ENCODE results near the gene ZNF91.
"Not testable (repeated sequence)": the region's sequence is repeated elsewhere in the genome, so short reads cannot be mapped to it uniquely, and the experiment has no call there.

Gene ZNF91

GRCh38 chr19:23394511-23394910 lies 760 bp downstream of the ZNF91 start:
- DNase-seq: peak; percentile 57

- no peak for DNase-seq
Measured at GRCh38 chr19:23393121-23393520, 2.1 kb downstream of the ZNF91 start.

GRCh38 chr19:23391236-23391635 lies 4.0 kb downstream of the ZNF91 start:
- DNase-seq: no peak

GRCh38 chr19:23385404-23385803 lies 9.9 kb downstream of the ZNF91 start:
- DNase-seq: no peak

DNA sequence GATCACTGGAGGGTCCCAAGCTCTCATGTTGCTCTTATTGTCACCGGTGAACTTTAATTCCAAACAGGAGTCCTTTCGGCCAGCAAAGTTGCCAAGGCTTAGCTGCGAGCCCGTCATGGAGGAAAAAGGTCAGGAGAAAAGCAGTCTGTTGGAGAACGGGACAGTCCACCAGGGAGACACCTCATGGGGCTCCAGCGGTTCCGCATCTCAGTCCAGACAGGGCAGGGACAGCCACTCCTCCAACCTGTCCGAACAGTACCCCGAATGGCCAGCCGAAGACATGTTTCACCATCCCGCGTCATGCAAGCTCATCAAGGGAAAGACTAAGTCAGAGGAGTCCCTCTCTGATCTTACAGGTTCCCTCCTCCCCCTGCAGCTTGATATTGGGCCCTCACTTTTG lies 10.4 kb downstream of the ZNF91 start:
- no peak for DNase-seq

DNA sequence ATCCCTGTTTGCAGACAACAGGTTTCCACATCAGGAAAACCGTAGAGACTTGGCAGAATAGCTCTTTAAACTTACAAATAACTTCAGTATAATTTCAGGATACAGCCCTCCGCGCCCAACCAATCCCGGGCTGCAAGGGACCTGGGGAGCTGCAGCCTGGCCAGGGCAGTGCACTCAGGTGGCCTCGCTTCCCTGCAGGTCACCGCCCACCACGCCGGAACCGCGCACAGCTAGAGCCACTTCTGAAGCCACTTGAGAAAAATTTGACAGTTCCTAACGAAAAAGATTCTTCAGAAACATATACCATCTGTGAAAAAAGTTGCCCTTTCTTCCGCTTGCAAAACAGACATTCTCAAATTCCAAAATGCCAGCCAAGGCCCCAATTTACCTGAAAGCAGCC lies 11.1 kb downstream of the ZNF91 start:
- no peak for DNase-seq

DNA sequence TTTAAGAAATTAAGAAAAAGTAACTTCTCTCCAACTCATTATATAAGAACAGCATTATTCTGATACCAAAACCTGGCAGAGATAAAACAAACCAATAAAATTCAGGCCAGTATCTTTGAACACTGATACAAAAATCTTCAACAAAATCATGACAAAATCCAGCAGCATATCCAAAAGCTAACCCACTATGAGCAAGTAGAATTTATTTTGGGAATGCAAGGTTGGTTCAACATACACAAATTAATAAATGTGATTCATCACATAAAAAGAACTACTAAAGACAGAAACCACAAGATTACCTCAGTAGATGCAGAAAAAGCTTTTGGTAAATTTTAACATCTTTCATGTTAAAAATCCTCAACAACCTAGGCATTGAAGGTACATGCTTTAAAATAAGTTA lies 12.3 kb downstream of the ZNF91 start:
- DNase-seq: no peak

DNA sequence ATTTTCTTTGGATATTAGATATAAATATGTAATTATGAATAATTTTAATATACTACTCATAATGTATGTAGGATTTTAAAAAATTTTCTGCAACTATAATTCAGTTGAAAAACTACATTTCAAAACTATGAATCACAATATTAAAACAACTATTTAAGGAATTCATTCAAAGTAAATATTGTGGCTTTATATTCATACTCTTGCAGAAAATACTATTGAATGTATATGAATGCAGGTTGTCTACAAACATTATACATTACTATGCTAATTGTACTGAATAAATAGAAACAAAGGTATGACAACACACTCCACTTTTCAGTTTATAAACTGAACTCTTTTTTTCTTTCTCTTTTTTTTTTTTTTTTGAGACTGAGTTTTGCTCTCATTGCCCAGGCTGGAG lies 14.2 kb downstream of the ZNF91 start:
- DNase-seq: no peak

DNA sequence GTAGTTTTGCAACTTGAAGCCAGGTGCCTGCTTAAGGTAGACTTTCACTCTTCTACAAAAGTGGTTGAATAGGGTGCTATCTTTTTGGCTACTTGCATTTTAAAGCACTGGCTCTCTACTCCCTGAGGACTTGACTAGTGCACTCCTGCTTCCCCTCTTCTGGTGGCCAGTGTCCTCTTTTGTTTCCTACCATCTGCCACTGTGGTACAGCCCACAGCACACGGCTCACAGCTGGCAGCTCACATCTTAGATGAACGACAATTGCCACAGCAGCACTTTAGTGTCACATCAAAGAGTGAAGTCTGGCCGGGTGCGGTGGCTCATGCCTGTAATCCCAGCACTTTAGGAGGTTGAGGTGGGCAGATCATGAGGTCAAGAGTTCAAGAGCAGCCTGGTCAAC lies 15.6 kb downstream of the ZNF91 start:
- not testable (repeated sequence) for DNase-seq

- DNase-seq: no peak
Measured at GRCh38 chr19:23378948-23379347, 16.3 kb downstream of the ZNF91 start.

DNA sequence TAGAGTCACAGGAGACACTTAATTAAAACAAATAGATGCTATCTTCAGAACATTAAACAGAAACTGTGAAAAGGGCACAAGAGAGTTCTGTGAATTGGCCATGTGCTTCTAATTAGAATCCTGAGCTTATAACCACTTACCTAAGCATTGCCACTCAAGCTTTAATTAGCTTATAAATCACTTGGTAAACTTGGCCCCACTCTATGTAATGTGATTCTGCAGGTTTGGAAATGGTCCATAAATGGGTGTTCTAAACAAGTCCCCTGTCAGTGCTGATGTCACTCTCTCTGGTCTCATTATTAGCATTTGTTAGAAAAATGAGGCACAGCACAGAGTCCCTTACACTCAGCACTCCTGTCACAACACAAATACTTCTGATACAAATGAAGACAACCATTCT lies 18.0 kb downstream of the ZNF91 start:
- no peak for DNase-seq

- no peak for DNase-seq
Measured at GRCh38 chr19:23366437-23366836, 28.8 kb downstream of the ZNF91 start.

GRCh38 chr19:23366031-23366430 lies 29.2 kb downstream of the ZNF91 start:
- DNase-seq: not testable (repeated sequence)

DNA sequence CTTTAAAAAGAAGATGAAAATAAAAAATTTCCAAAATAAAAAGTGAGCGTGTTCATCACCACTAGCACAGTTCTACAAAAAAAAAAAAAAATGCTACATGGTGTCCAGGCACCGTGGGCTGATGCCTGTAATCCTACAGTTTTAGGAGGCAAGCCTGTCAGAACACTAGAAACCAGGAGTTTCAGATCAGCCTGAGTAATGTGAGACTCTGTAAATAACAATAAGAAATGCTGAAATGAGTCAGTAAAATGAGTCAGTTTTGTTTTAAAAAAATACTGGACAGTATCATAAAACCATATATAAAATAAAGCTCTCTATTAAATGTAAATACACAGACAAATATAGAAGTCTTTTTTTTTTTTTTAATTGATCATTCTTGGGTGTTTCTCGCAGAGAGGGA lies 30.0 kb downstream of the ZNF91 start:
- no peak for DNase-seq

- not testable (repeated sequence) for DNase-seq
Measured at GRCh38 chr19:23361843-23362242, 33.4 kb downstream of the ZNF91 start.

DNA sequence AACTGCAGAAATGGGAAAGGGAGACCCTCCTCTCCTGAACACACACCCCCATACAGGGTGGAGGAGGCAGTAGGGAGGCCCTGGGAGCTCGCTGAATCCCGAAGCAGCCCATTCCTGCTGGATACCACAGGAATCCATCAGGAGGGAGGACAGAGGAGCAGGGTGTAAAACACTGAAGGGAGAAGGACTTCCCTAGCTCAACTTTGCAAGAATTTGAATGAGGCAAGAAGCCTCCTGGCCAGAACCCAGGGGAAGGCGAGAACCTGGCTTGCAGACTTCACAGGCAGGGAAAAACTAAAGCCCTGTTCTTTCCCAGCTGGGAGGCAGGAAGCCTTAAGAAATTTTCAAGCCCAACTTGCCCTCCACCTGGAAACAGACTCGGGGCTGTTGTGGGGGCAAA lies 43.5 kb downstream of the ZNF91 start:
- DNase-seq: no peak

DNA sequence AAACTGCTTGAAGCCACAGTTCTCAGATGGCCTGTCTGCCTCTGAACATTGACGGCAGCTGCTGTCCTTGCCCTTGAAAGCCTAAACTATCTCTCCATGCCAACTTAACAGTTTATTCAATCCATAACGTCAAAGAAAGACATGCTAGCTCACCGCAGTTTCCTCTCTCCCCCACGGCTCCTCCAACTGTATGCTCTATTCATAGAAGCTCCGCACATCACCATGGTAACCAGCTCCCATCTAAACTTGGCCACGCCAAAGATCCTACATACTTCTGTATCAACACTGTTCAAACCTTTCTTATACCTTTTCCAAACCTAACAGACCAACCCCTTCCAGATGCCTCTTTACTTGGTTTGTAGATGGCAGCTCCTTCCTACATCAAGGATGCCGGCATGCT lies 48.6 kb downstream of the ZNF91 start:
- DNase-seq: no peak

- DNase-seq: no peak
Measured at GRCh38 chr19:23345838-23346237, 49.4 kb downstream of the ZNF91 start.

DNA sequence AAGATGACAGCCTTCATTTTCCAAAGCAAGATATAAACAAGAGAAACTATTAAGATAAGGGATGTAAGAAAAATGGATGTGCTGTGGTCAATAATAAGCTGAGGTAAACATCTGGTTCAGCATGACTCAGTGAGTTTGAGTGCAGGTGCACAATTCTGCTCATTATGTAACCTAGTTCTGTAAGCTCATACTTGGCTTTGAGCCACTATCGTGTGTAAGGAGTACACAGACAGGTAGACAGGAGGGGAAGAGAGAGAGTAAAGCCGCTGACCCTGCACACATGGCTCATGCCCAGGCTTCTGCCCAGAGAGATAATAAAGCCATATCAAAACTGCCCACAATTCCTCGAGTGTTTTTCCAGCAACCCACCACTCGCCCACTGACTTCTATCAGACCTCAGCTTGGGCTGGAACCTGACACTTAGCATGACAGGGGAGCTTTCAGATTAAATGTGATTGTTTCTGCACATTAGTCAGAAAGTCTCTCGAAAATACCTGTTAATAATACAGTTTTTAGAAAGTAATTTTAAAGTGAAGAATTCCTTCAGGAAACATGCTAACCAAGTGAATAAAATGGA lies 51.7 kb downstream of the ZNF91 start:
- DNase-seq: no peak

- no peak for DNase-seq
Measured at GRCh38 chr19:23328211-23328610, 67.1 kb downstream of the ZNF91 start.

DNA sequence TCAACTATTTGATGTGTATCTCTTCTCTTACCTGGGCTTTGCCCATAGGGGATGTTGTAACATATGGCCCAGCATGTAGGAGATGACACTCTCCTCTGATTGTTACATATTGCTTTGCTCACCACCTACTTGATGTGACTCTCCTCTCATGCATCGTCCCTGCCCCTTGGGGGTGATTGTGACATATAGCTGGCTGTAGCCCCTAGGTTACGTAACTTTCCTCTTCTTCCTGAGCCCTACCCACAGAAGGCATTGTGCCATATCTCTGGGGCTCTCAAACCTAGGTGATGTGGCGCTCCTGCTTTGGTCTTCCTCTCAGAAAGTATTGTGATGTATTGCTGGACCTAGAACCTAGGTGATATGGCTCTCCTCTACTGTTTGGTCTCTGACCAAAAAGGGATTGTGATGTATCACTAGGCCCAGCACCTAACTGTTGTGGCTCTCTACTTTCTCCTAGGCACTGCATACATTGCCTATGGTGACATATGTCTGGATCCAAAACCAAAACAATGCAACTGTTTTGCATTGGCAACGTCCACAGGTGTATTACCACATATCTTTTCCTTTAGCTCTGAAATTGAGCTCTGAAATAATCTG lies 73.2 kb downstream of the ZNF91 start:
- no peak for DNase-seq

GRCh38 chr19:23321403-23321802 lies 73.9 kb downstream of the ZNF91 start:
- DNase-seq: not testable (repeated sequence)

DNA sequence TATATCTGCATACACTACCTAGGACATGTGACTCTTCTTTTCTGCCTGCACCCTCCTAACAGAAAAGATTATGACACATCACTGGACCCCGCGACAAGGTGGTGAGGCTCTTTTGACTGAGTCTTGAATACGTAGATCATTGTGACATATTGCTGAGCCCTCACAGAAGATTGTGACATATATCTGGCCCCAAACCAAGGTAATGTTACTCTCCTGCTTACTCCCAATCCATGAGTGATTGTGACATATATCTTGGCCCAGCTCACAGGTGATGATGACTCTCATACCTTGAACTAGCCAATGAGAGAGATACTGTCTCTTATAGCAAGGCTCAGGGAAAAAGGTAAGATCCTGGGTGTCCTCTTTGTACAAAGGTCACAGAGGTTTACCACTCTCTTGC lies 75.7 kb downstream of the ZNF91 start:
- not testable (repeated sequence) for DNase-seq

GRCh38 chr19:23318941-23319340 lies 76.3 kb downstream of the ZNF91 start:
- not testable (repeated sequence) for DNase-seq

DNA sequence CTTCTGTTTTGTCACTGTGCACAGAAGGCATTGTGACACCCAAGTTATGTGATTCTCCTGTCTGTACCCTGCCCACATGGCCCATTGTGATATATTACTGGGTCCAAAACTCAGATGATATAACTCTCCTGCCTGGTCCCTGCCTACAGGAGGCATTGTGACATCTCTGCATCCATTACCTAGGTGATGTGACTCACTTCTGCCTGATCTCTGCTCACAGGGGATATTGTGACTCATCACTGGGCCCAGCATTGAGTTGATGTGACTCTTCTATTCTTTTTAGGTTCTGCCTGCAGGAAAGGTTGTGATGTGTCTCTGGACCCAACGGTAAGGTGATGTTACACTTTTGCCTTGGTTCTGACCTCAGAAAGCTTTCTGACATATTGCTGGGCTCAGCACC lies 77.1 kb downstream of the ZNF91 start:
- no peak for DNase-seq

Measured in islet precursor cell (in vitro differentiated cells).